Measurements from ENCODE around the gene SLC2A4RG. TPM values are rescaled to one million over a fixed set of nuclear protein-coding genes. Genes with fewer than 3 reads are reported as not detected.

Gene SLC2A4RG
- total RNA-seq, 1 experiment from 2014 or later: 88.0 TPM

GRCh38 chr20:63699466-63700198 is 39.9 kb upstream of the SLC2A4RG start:
- no peak for DNase-seq (ENCODE audit: low spot score)

- no peak for DNase-seq (ENCODE audit: low spot score)
Observed at GRCh38 chr20:63700199-63701050, 39.2 kb upstream of the SLC2A4RG start.

GRCh38 chr20:63701051-63701328 is 38.6 kb upstream of the SLC2A4RG start:
- no peak for DNase-seq (ENCODE audit: low spot score)

- peak; percentile 79 for DNase-seq (ENCODE audit: low spot score)
Observed at GRCh38 chr20:63701329-63702035, 38.1 kb upstream of the SLC2A4RG start.

DNA sequence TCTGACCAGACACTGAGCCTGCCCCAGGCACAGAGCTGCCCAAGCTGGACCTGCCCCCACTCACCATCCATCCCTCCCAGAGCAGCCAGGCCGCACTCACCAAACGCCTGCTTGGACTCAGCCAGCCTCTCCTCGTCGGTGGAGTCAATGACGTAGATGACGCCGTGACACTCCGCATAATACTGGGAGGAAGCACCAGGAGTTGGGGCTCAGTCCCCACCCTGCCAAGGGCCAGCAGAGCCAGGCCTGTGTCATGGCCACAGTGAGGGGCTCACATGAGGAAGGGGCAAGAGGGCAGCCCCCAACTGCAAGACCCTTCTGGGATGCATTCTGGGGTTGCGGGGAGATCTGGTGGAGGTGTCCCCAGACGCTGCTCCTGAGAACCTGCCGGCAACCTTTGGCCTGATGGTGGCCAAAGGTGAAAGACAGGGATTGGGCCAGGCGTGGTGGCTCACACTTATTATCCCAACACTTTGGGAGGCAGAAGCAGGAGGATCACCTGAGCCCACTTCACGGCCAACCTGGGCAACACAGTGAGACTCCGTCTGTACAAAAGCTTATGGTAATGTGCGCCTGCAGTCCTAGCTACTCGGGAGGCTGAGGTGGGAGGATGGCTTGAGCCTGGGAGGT is 37.4 kb upstream of the SLC2A4RG start:
- no peak for DNase-seq (ENCODE audit: low spot score)

GRCh38 chr20:63702751-63703470 is 36.7 kb upstream of the SLC2A4RG start:
- no peak for DNase-seq (ENCODE audit: low spot score)

- no peak for DNase-seq (ENCODE audit: low spot score)
Observed at GRCh38 chr20:63703471-63703975, 36.1 kb upstream of the SLC2A4RG start.

DNA sequence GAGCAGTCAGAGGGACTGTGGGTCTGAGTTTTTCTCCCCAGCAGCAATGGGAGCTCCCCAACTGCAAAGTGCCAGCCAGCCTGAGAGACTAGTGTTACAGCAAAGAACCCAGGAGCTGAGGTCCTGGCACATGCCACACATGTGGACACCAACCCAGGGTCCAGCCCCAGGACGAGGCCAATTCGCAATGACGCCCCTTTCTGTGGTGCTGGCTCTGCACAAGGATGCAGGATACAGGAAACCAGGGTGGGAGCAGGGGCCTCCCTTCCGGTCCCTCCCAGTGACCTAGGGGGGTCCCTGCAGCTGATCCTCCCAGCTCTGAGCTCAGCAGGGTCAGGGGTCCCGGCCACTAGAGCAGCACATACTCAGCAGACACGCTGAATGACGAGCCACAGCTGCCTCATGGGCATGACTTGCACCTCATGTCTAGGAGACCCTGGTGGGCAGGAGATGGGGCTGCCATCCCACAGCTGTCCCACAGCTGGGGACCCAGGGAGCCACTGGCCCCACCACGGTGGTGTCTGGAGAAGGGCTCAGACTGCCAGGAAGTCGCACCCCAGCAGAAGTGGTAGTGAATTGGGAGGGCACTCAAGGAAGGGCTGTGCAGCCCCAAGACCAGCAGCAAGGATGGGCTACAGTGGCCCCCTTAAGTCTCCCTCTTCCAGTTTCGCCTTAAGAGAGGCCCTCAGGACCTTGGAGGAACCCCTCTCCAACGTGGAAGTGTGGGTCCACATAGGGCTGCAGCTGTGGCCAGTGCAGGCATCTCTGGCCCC is 35.4 kb upstream of the SLC2A4RG start:
- no peak for DNase-seq (ENCODE audit: low spot score)

GRCh38 chr20:63704749-63705117 is 34.8 kb upstream of the SLC2A4RG start:
- DNase-seq (ENCODE audit: low spot score): no peak

DNA sequence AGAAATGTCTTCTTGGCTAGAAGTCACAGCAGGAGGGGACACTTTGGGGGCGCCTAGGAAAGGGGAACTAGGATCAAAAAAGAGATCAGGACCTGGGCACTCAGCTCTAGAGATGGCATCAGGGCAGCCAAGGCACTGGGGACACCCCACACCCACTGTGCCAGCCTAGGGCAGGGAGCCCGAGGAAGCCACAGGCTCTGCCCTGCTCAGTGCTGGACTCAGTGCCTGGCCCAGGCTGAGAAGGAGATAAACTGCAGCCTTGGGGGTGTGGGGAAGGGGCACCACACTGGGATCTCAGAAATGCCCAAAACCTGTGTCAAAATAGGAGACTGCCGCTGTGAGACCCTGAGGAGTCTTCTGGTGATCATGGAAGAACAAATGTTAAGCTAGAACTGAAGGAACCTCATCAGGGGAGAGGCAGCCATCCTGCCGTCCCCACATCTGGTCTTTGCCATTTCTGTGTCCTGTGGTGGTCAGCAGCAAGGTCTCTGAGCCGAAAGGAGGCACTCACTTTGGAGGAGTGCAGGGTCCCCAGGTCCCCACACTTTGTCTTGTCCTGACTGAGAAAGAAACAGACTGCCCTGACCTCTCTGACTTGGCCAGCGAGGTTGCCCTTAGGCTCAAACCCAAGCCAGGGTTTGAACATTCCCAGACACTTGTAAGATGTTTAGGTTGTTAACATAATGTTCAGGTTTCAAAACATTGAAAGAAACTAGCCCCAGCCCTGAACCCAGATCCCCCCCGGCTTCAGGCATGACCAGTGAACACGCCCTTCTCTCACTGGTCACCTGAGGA is 34.1 kb upstream of the SLC2A4RG start:
- DNase-seq (ENCODE audit: low spot score): no peak

GRCh38 chr20:63706027-63706695 is 33.4 kb upstream of the SLC2A4RG start:
- no peak for DNase-seq (ENCODE audit: low spot score)

- peak; percentile 50 for DNase-seq (ENCODE audit: low spot score)
Observed at GRCh38 chr20:63706852-63707557, 32.6 kb upstream of the SLC2A4RG start.

GRCh38 chr20:63707558-63708300 is 31.8 kb upstream of the SLC2A4RG start, which contains the start of the genes ARFRP1 and ZGPAT:
ARFRP1 (minus strand) TSS chr20:63707976; CDS start chr20:63707091, 885 bp downstream.
ZGPAT (plus strand) TSS chr20:63708039; CDS start chr20:63708581, 542 bp downstream.
- DNase-seq (ENCODE audit: low spot score): peak; percentile 58

DNA sequence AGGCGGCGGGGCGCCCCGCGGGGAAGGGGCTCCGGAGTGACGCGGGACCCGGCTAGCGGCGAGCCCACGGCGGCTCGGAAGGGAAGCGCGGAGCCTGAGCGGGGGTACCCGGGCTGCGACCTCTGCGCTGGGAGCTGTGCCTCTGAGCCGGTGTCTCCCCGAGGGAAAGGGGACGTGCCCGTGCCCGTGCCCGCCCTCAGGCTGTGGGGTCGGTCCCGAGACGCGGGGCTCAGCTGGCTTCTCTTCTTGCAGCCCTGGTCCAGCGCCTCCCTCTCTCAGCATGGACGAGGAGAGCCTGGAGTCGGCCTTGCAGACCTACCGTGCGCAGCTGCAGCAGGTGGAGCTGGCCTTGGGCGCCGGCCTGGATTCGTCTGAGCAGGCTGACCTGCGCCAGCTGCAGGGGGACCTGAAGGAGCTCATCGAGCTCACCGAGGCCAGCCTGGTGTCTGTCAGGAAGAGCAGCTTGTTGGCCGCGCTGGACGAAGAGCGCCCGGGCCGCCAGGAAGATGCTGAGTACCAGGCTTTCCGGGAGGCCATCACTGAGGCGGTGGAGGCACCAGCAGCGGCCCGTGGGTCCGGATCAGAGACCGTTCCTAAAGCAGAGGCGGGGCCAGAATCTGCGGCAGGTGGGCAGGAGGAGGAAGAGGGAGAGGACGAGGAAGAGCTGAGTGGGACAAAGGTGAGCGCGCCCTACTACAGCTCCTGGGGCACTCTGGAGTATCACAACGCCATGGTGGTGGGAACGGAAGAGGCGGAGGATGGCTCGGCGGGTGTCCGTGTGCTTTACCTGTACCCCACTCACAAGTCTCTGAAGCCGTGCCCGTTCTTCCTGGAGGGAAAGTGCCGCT is 31.1 kb upstream of the SLC2A4RG start:
- DNase-seq (ENCODE audit: low spot score): no peak

DNA sequence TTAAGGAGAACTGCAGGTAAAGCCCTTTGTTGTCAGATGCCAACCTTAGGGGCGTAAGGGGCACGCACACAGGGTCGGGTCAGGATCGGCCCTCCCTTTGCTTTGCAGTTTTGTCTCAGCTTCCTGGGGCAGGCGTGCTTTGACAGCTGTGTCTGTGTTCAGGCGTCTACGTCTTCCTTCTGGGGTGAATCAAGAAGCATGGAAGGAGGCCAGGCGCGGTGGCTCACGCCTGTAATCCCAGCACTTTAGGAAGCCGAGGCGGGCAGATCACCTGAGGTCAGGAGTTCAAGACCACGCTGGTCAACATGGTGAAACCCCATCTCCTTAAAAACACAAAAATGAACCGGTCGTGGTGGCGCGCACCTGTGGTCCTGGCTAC is 30.4 kb upstream of the SLC2A4RG start:
- DNase-seq (ENCODE audit: low spot score): no peak

- DNase-seq (ENCODE audit: low spot score): no peak
Observed at GRCh38 chr20:63711085-63711645, 28.4 kb upstream of the SLC2A4RG start.

All from A172 (cell line).